Karpas-422 (cell line): ENCODE data around the gene SPAAR. TPM values are rescaled to one million over a fixed set of nuclear protein-coding genes. Genes with fewer than 3 reads are reported as not detected.

ENCODE experiments used
- DNase-seq: peaks from one replicate; pipeline ENCODE4 v3.0.0-alpha.2; 2015
- H2AFZ ChIP-seq: fragments of 200-600 bp; sonication (generic); 2 replicates; pipeline ENCODE4 v1.6.1; 2014; ENCODE audit warnings: antibody characterized with exemption, low read length, mixed read lengths
- H3K27ac ChIP-seq: fragments of 200-600 bp; sonication (generic); 2 replicates; pipeline ENCODE4 v1.5.1; 2014; ENCODE audit warnings: mild to moderate bottlenecking, low read length, moderate library complexity
- H3K27me3 ChIP-seq: fragments of 200-600 bp; sonication (generic); 2 replicates; pipeline ENCODE4 v1.6.1; 2014; ENCODE audit warnings: low read length, mixed read lengths
- H3K36me3 ChIP-seq: fragments of 200-600 bp; sonication (generic); 2 replicates; pipeline ENCODE4 v1.6.1; 2014; ENCODE audit warnings: low read length, mixed read lengths; ENCODE audit not compliant: insufficient read depth
- H3K4me1 ChIP-seq: fragments of 200-600 bp; sonication (generic); 2 replicates; pipeline ENCODE4 v1.6.1; 2014; ENCODE audit warnings: mild to moderate bottlenecking, low read length, mixed read lengths
- H3K4me2 ChIP-seq: fragments of 200-600 bp; sonication (generic); 2 replicates; pipeline ENCODE4 v1.6.1; 2014; ENCODE audit warnings: low read length, low read depth, mild to moderate bottlenecking; ENCODE audit not compliant: poor library complexity, severe bottlenecking
- H3K4me3 ChIP-seq: fragments of 200-600 bp; sonication (generic); 2 replicates; pipeline ENCODE4 v1.5.1; 2014; ENCODE audit warnings: mild to moderate bottlenecking, antibody characterized with exemption, low read length, mixed read lengths
- H3K79me2 ChIP-seq: fragments of 200-600 bp; sonication (generic); 2 replicates; pipeline ENCODE4 v1.6.1; 2014; ENCODE audit warnings: mild to moderate bottlenecking, low read length, mixed read lengths
- H3K9ac ChIP-seq: fragments of 200-600 bp; sonication (generic); 2 replicates; pipeline ENCODE4 v1.6.0; 2014; ENCODE audit warnings: low read length
- H3K9me2 ChIP-seq: fragments of 200-600 bp; sonication (generic), shearing (Covaris generic); replicated peaks from 2 replicates; pipeline ENCODE4 v1.6.0; 2014; ENCODE audit warnings: mild to moderate bottlenecking, low read length, moderate library complexity; ENCODE audit not compliant: insufficient read depth
- H3K9me3 ChIP-seq: fragments of 300-700, 200-600 bp; sonication (generic); 2 replicates; pipeline ENCODE4 v1.6.1; 2014; ENCODE audit warnings: low read length, mixed read lengths
- H4K20me1 ChIP-seq: fragments of 200-600 bp; sonication (generic); 2 replicates; pipeline ENCODE4 v1.6.1; 2014; ENCODE audit warnings: mild to moderate bottlenecking, antibody characterized with exemption, low read length, low read depth; ENCODE audit not compliant: insufficient read depth
- total RNA-seq: library from RNA; depleted of rRNA; stranded (reverse); fragments of >200 nt; shearing (Covaris generic); gene quantifications from 2 replicates; pipeline ENCODE4 v1.2.3, GENCODE V29; 2014; ENCODE audit warnings: low replicate concordance; rRNA removed

The SPAAR gene
- total RNA-seq, 1 experiment from 2014 or later: not detected

GRCh38 chr9:35954942-35955546 lies 45.8 kb downstream of the SPAAR start:
- Histone ChIP-seq H2AFZ (no peak overlapping the region), H3K27ac (no peak overlapping the region), H3K9me3 (no peaks in the 10 kb centered on the region), H3K4me1 (no peaks in the 10 kb centered on the region), H3K36me3 (no peaks in the 10 kb centered on the region), H3K4me3 (no peak overlapping the region), H3K9ac (no peak overlapping the region), H3K27me3 (no peaks in the 10 kb centered on the region), H3K79me2 (no peaks in the 10 kb centered on the region), H3K4me2 (no peak overlapping the region), H3K9me2 (no peaks in the 10 kb centered on the region), H4K20me1 (no peaks in the 10 kb centered on the region)
- peak; percentile 86 for DNase-seq

GRCh38 chr9:35956651-35957050 lies 47.4 kb downstream of the SPAAR start:
- H3K4me3 ChIP-seq: no peak overlapping the region
- H3K9ac ChIP-seq: no peak overlapping the region
- no peak for DNase-seq
- no peaks in the 10 kb centered on the region for H3K36me3 ChIP-seq
- no peaks in the 10 kb centered on the region for H3K9me2 ChIP-seq
- no peak overlapping the region for H2AFZ ChIP-seq
- no peaks in the 10 kb centered on the region for H3K79me2 ChIP-seq
- H3K9me3 ChIP-seq: no peaks in the 10 kb centered on the region
- H4K20me1 ChIP-seq: no peaks in the 10 kb centered on the region; the same call in 1 of the 2 replicates
- H3K27me3 ChIP-seq: no peaks in the 10 kb centered on the region
- no peak overlapping the region for H3K27ac ChIP-seq
- H3K4me2 ChIP-seq: no peak overlapping the region
- H3K4me1 ChIP-seq: no peaks in the 10 kb centered on the region

GRCh38 chr9:35958104-35958837 lies 49.0 kb downstream of the SPAAR start, which contains the start of gene OR2S2:
Gene OR2S2 (minus strand): TSS chr9:35958154. CDS start chr9:35958098, 56 bp downstream.
- H3K79me2 ChIP-seq: no peaks in the 10 kb centered on the region
- H3K36me3 ChIP-seq: no peaks in the 10 kb centered on the region
- no peak within 1 kb of the TSS for H3K4me3 ChIP-seq
- no peaks in the 10 kb centered on the region for H3K4me1 ChIP-seq
- no peak within 1 kb of the TSS for H3K27ac ChIP-seq
- H3K9ac ChIP-seq: no peak within 1 kb of the TSS
- H3K27me3 ChIP-seq: no peaks in the 10 kb centered on the region
- no peak within 1 kb of the TSS for H2AFZ ChIP-seq
- no peaks in the 10 kb centered on the region for H3K9me3 ChIP-seq
- H3K9me2 ChIP-seq: no peaks in the 10 kb centered on the region
- no peak for DNase-seq
- no peaks in the 10 kb centered on the region; the same call in 1 of the 2 replicates for H4K20me1 ChIP-seq
- no peak within 1 kb of the TSS for H3K4me2 ChIP-seq

GRCh38 chr9:35960039-35960655 lies 50.9 kb downstream of the SPAAR start:
- no peaks in the 10 kb centered on the region for H3K79me2 ChIP-seq
- H3K9me3 ChIP-seq: no peaks in the 10 kb centered on the region
- no peaks in the 10 kb centered on the region for H3K9me2 ChIP-seq
- no peaks in the 10 kb centered on the region for H3K36me3 ChIP-seq
- H3K27me3 ChIP-seq: no peaks in the 10 kb centered on the region
- H3K4me1 ChIP-seq: no peaks in the 10 kb centered on the region
- H3K4me3 ChIP-seq: no peak overlapping the region
- no peak overlapping the region for H2AFZ ChIP-seq
- no peak overlapping the region for H3K27ac ChIP-seq
- no peak overlapping the region for H3K9ac ChIP-seq
- no peak for DNase-seq
- H4K20me1 ChIP-seq: no peaks in the 10 kb centered on the region; the same call in 1 of the 2 replicates
- H3K4me2 ChIP-seq: no peak overlapping the region

Other genes starting within 250 kb of the SPAAR start
- gene ARHGEF39, start 244.3 kb upstream of the SPAAR start, total RNA-seq: 15.3 and 16.0 TPM in 2 replicates
- gene CA9, start 235.6 kb upstream of the SPAAR start, total RNA-seq: 26.8 and 35.2 TPM in 2 replicates
- gene TPM2, start 219.6 kb upstream of the SPAAR start, total RNA-seq: 0.19 TPM in 1 of 2 replicates, not detected in the other
- gene TLN1, start 177.3 kb upstream of the SPAAR start, total RNA-seq: 54.2 and 94.0 TPM in 2 replicates
- 10.8 and 17.1 TPM in 2 replicates for gene CREB3, start 176.8 kb upstream of the SPAAR start, total RNA-seq
- gene GBA2, start 160.3 kb upstream of the SPAAR start, total RNA-seq: 54.9 and 74.2 TPM in 2 replicates
- 13.4 and 13.8 TPM in 2 replicates for gene RGP1, start 160.2 kb upstream of the SPAAR start, total RNA-seq
- 1.1 and 4.2 TPM in 2 replicates for gene MSMP, start 155.2 kb upstream of the SPAAR start, total RNA-seq
- gene NPR2, start 117.9 kb upstream of the SPAAR start, total RNA-seq: 8.5 and 18.0 TPM in 2 replicates
- 0.07 and 0.90 TPM in 2 replicates for gene SPAG8, start 97.2 kb upstream of the SPAAR start, total RNA-seq
- 84.0 and 146 TPM in 2 replicates for gene HINT2, start 94.4 kb upstream of the SPAAR start, total RNA-seq
- not detected in 2 replicates for gene FAM221B, start 80.8 kb upstream of the SPAAR start, total RNA-seq
- gene TMEM8B, start 80.3 kb upstream of the SPAAR start, total RNA-seq: 2.9 and 3.0 TPM in 2 replicates
- gene OR13J1, start 39.1 kb upstream of the SPAAR start, total RNA-seq: not detected in 2 replicates
- gene HRCT1, start 3.3 kb upstream of the SPAAR start, total RNA-seq: not detected in 2 replicates
- not detected in 2 replicates for gene OR2S2, start 48.7 kb downstream of the SPAAR start, total RNA-seq
- 2.3 and 2.6 TPM in 2 replicates for gene RECK, start 127.4 kb downstream of the SPAAR start, total RNA-seq
- 0.51 and 0.75 TPM in 2 replicates for gene GLIPR2, start 227.2 kb downstream of the SPAAR start, total RNA-seq